Spleen (tissue), 11 donors: ENCODE data around the gene ABHD12. TPM values are rescaled to one million over a fixed set of nuclear protein-coding genes. Genes with fewer than 3 reads are reported as not detected.

ENCODE experiments used
- DNase-seq: peaks from one replicate; pipeline ENCODE4 v3.0.0-alpha.2; 2020
- H3K27ac ChIP-seq, 8 donors: fragments of 200-600 bp; sonication (generic) in 7 of 8; 1 replicate in 4 of 8; 2 replicates in 4 of 8; pipeline versions ENCODE4 v1.5.0 to v1.8.0; 2016 to 2021; ENCODE audit warnings: inconsistent platforms in 4 of 8, mild to moderate bottlenecking in 4 of 8, moderate library complexity in 1 of 8
- H3K27me3 ChIP-seq, 7 donors: fragments of 200-600 bp; sonication (generic) in 6 of 7; replicated peaks in 1 of 7; 1 replicate in 4 of 7; 2 replicates in 3 of 7; pipeline versions ENCODE4 v1.5.0 to v1.8.0; 2016 to 2021; ENCODE audit warnings: inconsistent platforms in 3 of 7, mild to moderate bottlenecking in 1 of 7
- H3K36me3 ChIP-seq, 6 donors: fragments of 200-600 bp; sonication (generic) in 5 of 6; 1 replicate in 4 of 6; 2 replicates in 2 of 6; pipeline versions ENCODE4 v1.5.0 to v1.8.0; 2016 to 2021; ENCODE audit warnings: inconsistent platforms in 2 of 6
- H3K4me1 ChIP-seq, 6 donors: fragments of 200-600 bp; sonication (generic) in 5 of 6; 1 replicate in 3 of 6; 2 replicates in 3 of 6; pipeline versions ENCODE4 v1.5.0 to v1.8.0; 2016 to 2021; ENCODE audit warnings: inconsistent platforms in 3 of 6
- H3K4me3 ChIP-seq, 8 donors: fragments of 200-600 bp; sonication (generic) in 7 of 8; 1 replicate in 4 of 8; 2 replicates in 4 of 8; pipeline versions ENCODE4 v1.5.0 to v1.8.0; 2016 to 2021; ENCODE audit warnings: inconsistent platforms in 4 of 8, mild to moderate bottlenecking in 4 of 8, moderate library complexity in 2 of 8
- H3K9me3 ChIP-seq, 8 donors: fragments of 200-600 bp; sonication (generic) in 7 of 8; 1 replicate in 4 of 8; 2 replicates in 4 of 8; pipeline versions ENCODE4 v1.5.0 to v1.8.0; 2016 to 2021; ENCODE audit warnings: inconsistent platforms in 4 of 8
- CTCF ChIP-seq, 11 experiments: fragments of 200-600 bp in 7 of 11; fragments of 450-650 bp in 4 of 11; sonication (generic) in 4 of 11; IDR thresholded peaks in 8 of 11; conservative IDR thresholded peaks in 3 of 11; 1 replicate in 7 of 11; 2 replicates in 4 of 11; pipeline versions ENCODE4 v1.4.0 to v1.8.0; 2016 to 2021; ENCODE audit warnings: antibody characterized with exemption in 11 of 11, inconsistent platforms in 4 of 11, mild to moderate bottlenecking in 1 of 11
- POLR2A ChIP-seq, 3 donors: fragments of 450-650 bp; IDR thresholded peaks; one replicate each; pipeline ENCODE4 v1.5.1; 2017; ENCODE audit warnings: antibody characterized with exemption in 3 of 3, mild to moderate bottlenecking in 1 of 3
- POLR2AphosphoS5 ChIP-seq, 3 donors: sonication (generic); formaldehyde crosslinking; IDR thresholded peaks; one replicate each; pipeline ENCODE4 v1.5.1; 2017; ENCODE audit warnings: antibody characterized with exemption in 3 of 3
- WGBS, 5 donors: extraction: QIAGEN DNeasy Blood & Tissue Kit in 3 of 5; methylation state at CpG; one replicate each; pipeline versions ENCODE4 v1.1.5 to v1.1.7; 2013 to 2018; 5-methylcytosine and 5-hydroxymethylcytosine counted together
- intact Hi-C: fragments of 100-400 bp; cut with DNase I; formaldehyde crosslinking; loops from one replicate; pipeline ENCODE4 v1.15.0; 2023; ENCODE audit warnings: low total_unique reads
- polyA plus RNA-seq, 3 donors: library from polyadenylated mRNA; stranded (reverse); fragments of 200-250 nt; gene quantifications; one replicate each; pipeline ENCODE4 v1.2.1, GENCODE V29; 2013
- total RNA-seq, 7 donors: library from RNA; depleted of rRNA in 3 of 7; stranded (reverse); fragments of >200 nt in 3 of 7; fragmentation: NEBNext Ultra II Directional in 4 of 7; extraction: Animal tissue kit (Norgen Biotek cat#: 25700) in 4 of 7; gene quantifications; one replicate each; pipeline versions ENCODE4 v1.1.0 to v1.2.1, GENCODE V29; 2016 to 2021
- donor health status: healthy with polysubstance abuse.
- donor health status: DM: no; HTN: no; CAD: no; lungs with moderate emphysema.
- donor health status: DM: no; HTN: no; CAD: no.
- donor health status: Bipolar disorder and iron deficiency.
- donor health status: healthy.
- donor health status: DM: no; HTN: no; CAD: no.
- donor health status: DM: yes; HTN: yes; CAD: no.

Gene ABHD12
- total and polyA plus RNA-seq, 10 donors = 16.1 to 36.9 (median 25.3) TPM

GRCh38 chr20:25296094-25297093, 94.2 kb downstream of the ABHD12 start:
- DNase-seq = peak; percentile 79
- TF ChIP-seq POLR2A (IDR thresholded peaks at IDR 0.05) (no peak), CTCF (IDR thresholded peaks at IDR 0.05 in 8 of 11, conservative IDR thresholded peaks at IDR 0.05 in 3 of 11) (peak in 4 of 11 experiments; percentile 18 to 41 (median 28)), POLR2AphosphoS5 (IDR thresholded peaks at IDR 0.05) (no peak)
- H3K9me3 ChIP-seq = no peaks in the 10 kb centered on the region
- intact Hi-C loops = loop anchor here (5.0 kb wide), 1 partner anchor 101 kb away; no protein-coding TSS in a partner anchor
- H3K4me3 ChIP-seq = no peak overlapping the region
- peak overlapping the region in 5 of 8 donors; percentile 27 to 81 (median 70) for H3K27ac ChIP-seq
- H3K27me3 ChIP-seq = no peaks in the 10 kb centered on the region
- H3K4me1 ChIP-seq = peaks cover 0 to 37% (median 14%) of the 10 kb centered on the region in 6 donors
- peaks cover 0 to 93% (median 26%) of the 10 kb centered on the region in 6 donors for H3K36me3 ChIP-seq
- WGBS, 5 donors = 88 to 93% (median 91%) methylated on average over 20 to 24 of the region's 24 CpGs

- Histone ChIP-seq H3K27ac (peak overlapping the region in 5 of 8 donors; percentile 20 to 81 (median 46)), H3K27me3 (no peaks in the 10 kb centered on the region), H3K4me3 (no peak overlapping the region), H3K4me1 (peaks cover 0 to 37% (median 14%) of the 10 kb centered on the region in 6 donors), H3K9me3 (no peaks in the 10 kb centered on the region), H3K36me3 (peaks cover 0 to 93% (median 34%) of the 10 kb centered on the region in 6 donors)
- WGBS, 5 donors = 70 to 88% (median 82%) methylated on average over 9 to 10 of the region's 10 CpGs
- intact Hi-C loops = loop anchor here (5.0 kb wide), 1 partner anchor 102 kb away; no protein-coding TSS in a partner anchor
- peak in 1 of 3 donors; percentile 44 for TF ChIP-seq POLR2AphosphoS5 (IDR thresholded peaks at IDR 0.05)
- no peak for TF ChIP-seq POLR2A (IDR thresholded peaks at IDR 0.05)
- DNase-seq = no peak
Measured at GRCh38 chr20:25295386-25296093, 95.1 kb downstream of the ABHD12 start.

- TF ChIP-seq POLR2AphosphoS5 (IDR thresholded peaks at IDR 0.05) = peak; percentile 47 to 54 (median 54)
- no peak for TF ChIP-seq POLR2A (IDR thresholded peaks at IDR 0.05)
- peak; percentile 54 to 82 (median 73) for TF ChIP-seq CTCF (IDR thresholded peaks at IDR 0.05 in 8 of 11, conservative IDR thresholded peaks at IDR 0.05 in 3 of 11)
- DNase-seq = peak; percentile 87
- WGBS, 5 donors = 56 to 63% (median 57%) methylated on average over 17 to 22 of the region's 22 CpGs
- Histone ChIP-seq H3K9me3 (no peaks in the 10 kb centered on the region), H3K36me3 (peaks cover 0 to 93% (median 38%) of the 10 kb centered on the region in 6 donors), H3K4me3 (no peak overlapping the region), H3K27me3 (no peaks in the 10 kb centered on the region), H3K4me1 (peaks cover 0 to 37% (median 14%) of the 10 kb centered on the region in 6 donors), H3K27ac (peak overlapping the region in 4 of 8 donors; percentile 43 to 81 (median 58))
- intact Hi-C loops = loop anchor here (5.0 kb wide), 1 partner anchor 103 kb away; no protein-coding TSS in a partner anchor
Measured at GRCh38 chr20:25294459-25295385, 95.9 kb downstream of the ABHD12 start.
